GM19372 (cell line): ENCODE measurements around the gene MVB12B.

ENCODE experiments used
- ATAC-seq: cut with Tn5 transposase; IDR thresholded peaks from one replicate; pipeline ENCODE4 v1.9.1; 2021; ENCODE audit warnings: mild to moderate bottlenecking, low read depth, moderate library complexity; ENCODE audit not compliant: unreplicated experiment

Gene MVB12B

GRCh38 chr9:126482361-126483044, 155.9 kb downstream of the MVB12B start:
- no peak for ATAC-seq

GRCh38 chr9:126483468-126484073, 156.9 kb downstream of the MVB12B start:
- no peak for ATAC-seq

GRCh38 chr9:126485662-126486061, 159.0 kb downstream of the MVB12B start:
- ATAC-seq, result no peak

GRCh38 chr9:126486276-126486675, 159.6 kb downstream of the MVB12B start:
- ATAC-seq, result no peak

GRCh38 chr9:126487856-126488255, 161.2 kb downstream of the MVB12B start:
- no peak for ATAC-seq

- no peak for ATAC-seq
Measured at GRCh38 chr9:126488310-126488709, 161.7 kb downstream of the MVB12B start.

- no peak for ATAC-seq
Measured at GRCh38 chr9:126488881-126489404, 162.3 kb downstream of the MVB12B start.

- no peak for ATAC-seq
Measured at GRCh38 chr9:126489581-126490213, 163.1 kb downstream of the MVB12B start.

GRCh38 chr9:126490214-126490631, 163.6 kb downstream of the MVB12B start:
- no peak for ATAC-seq

- ATAC-seq, result no peak
Measured at GRCh38 chr9:126490871-126491567, 164.4 kb downstream of the MVB12B start.

- ATAC-seq, result no peak
Measured at GRCh38 chr9:126491568-126491879, 164.9 kb downstream of the MVB12B start.

- ATAC-seq, result no peak
Measured at GRCh38 chr9:126491949-126492348, 165.3 kb downstream of the MVB12B start.

- ATAC-seq, result no peak
Measured at GRCh38 chr9:126494264-126494663, 167.6 kb downstream of the MVB12B start.

GRCh38 chr9:126494746-126495145, 168.1 kb downstream of the MVB12B start:
- no peak for ATAC-seq

GRCh38 chr9:126495411-126496180, 169.0 kb downstream of the MVB12B start:
- no peak for ATAC-seq

GRCh38 chr9:126496181-126496576, 169.6 kb downstream of the MVB12B start:
- ATAC-seq, result no peak

- ATAC-seq, result no peak
Measured at GRCh38 chr9:126496781-126497659, 170.4 kb downstream of the MVB12B start.

- no peak for ATAC-seq
Measured at GRCh38 chr9:126497660-126498275, 171.1 kb downstream of the MVB12B start.

- no peak for ATAC-seq
Measured at GRCh38 chr9:126498331-126498730, 171.7 kb downstream of the MVB12B start.
